Chondrocyte (in vitro differentiated cells): ENCODE results near the gene NIFK. TPM values are rescaled to one million over a fixed set of nuclear protein-coding genes. Genes with fewer than 3 reads are reported as not detected.
A peak's percentile ranks its signal among the peaks of the same experiment; 100 is the strongest.

Source experiments
- DNase-seq: peaks from one replicate; pipeline ENCODE4 v3.0.0; 2021; ENCODE audit warnings: mixed read lengths, low spot score
- H3K27ac Mint-ChIP-seq: one replicate; pipeline ENCODE4 v1.8.0; 2021; ENCODE audit warnings: mild to moderate bottlenecking, moderate library complexity, mixed read lengths; ENCODE audit not compliant: unreplicated experiment
- H3K27me3 Mint-ChIP-seq: 2 replicates; pipeline ENCODE4 v1.8.0; 2021; ENCODE audit warnings: low read depth, mixed read lengths
- H3K36me3 Mint-ChIP-seq: 2 replicates; pipeline ENCODE4 v1.8.0; 2021; ENCODE audit warnings: low read depth, mixed read lengths
- H3K4me1 Mint-ChIP-seq: 2 replicates; pipeline ENCODE4 v1.8.0; 2021; ENCODE audit warnings: low read depth, mild to moderate bottlenecking, mixed read lengths
- H3K4me3 Mint-ChIP-seq: one replicate; pipeline ENCODE4 v1.8.0; 2021; ENCODE audit warnings: mild to moderate bottlenecking, moderate library complexity, mixed read lengths; ENCODE audit not compliant: unreplicated experiment
- H3K9me3 Mint-ChIP-seq: 2 replicates; pipeline ENCODE4 v1.8.0; 2021; ENCODE audit warnings: low read depth, mixed read lengths
- long read RNA-seq: library from polyadenylated mRNA; stranded (forward); transcript quantifications from one replicate; pipeline ENCODE4 v2.0.0, GENCODE V29; 2021
- total RNA-seq: library from RNA; stranded (reverse); gene quantifications from 3 replicates; pipeline ENCODE4 v1.2.1, GENCODE V29; 2021
- TF ChIP-seq, protein P1 (sequence below): fragments of 200-600 bp; sonication (generic); IDR thresholded peaks from 2 replicates; pipeline ENCODE4 v1.5.0; 2021; ENCODE audit warnings: antibody characterized with exemption, mild to moderate bottlenecking, moderate library complexity

Gene NIFK
- total RNA-seq = 35.5 to 40.5 TPM (median 39.8 TPM) in 3 replicates
- long read RNA-seq, transcript NIFK-201 (7 exons, 1,734 nt) = major isoform, 33 of 34 reads
- long read RNA-seq, partial matches to known transcripts = 0 of 34 reads
- long read RNA-seq, other reads (novel, unspliced or antisense) = 1 of 34 reads

DNA sequence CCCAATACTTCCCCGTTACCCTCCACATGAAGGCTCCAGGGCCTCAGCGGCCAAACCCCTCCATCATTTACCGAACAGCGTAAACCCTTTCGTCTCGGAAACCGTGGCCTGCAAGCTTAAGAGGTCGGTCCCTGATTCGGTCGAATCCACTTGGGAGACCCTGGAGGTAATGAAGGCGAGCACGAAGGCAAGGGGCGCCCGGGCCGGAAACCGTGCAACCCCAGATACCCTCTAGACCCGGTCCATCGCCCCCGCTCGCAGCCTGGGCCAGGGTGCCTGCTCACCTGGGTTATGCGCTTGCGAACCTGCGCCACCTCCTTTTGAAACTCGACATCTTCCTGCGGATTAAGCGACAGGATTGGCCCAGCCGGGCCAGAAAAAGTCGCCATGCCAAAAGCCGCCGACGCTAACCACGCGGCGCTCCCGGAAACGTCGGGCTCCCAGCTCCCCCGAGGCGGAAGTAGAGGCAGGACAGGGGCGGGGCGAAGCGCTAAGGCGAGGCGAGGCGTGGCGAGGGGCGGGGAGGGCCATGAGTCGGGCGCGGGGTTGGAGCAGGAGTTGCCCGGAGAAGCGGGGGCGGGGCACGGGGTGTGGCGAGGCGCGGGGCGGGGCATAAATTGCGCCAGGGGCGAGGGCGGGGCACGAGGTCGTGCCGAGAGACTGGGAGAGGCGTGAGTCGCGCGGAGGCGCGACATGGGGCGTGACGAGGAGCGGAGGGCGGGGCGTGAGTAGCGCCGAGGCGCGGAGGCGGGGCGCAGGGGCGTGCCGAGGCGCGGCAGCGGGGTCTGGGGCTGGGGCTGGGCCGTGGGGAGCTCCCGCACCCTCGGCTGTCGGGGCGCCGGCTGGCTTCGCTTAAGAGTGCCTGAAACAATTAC, at the start of gene NIFK:
Gene NIFK (minus strand): TSS at position 414 of the 875 bp plus-strand sequence. CDS start 25 bp downstream, at position 389.
- TF ChIP-seq, protein P1, sequence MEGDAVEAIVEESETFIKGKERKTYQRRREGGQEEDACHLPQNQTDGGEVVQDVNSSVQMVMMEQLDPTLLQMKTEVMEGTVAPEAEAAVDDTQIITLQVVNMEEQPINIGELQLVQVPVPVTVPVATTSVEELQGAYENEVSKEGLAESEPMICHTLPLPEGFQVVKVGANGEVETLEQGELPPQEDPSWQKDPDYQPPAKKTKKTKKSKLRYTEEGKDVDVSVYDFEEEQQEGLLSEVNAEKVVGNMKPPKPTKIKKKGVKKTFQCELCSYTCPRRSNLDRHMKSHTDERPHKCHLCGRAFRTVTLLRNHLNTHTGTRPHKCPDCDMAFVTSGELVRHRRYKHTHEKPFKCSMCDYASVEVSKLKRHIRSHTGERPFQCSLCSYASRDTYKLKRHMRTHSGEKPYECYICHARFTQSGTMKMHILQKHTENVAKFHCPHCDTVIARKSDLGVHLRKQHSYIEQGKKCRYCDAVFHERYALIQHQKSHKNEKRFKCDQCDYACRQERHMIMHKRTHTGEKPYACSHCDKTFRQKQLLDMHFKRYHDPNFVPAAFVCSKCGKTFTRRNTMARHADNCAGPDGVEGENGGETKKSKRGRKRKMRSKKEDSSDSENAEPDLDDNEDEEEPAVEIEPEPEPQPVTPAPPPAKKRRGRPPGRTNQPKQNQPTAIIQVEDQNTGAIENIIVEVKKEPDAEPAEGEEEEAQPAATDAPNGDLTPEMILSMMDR = peak; percentile 14
- Mint-ChIP-seq H3K27ac (peak within 1 kb of the TSS; percentile 93), H3K4me1 (peaks cover 13% of the 10 kb centered on the region), H3K27me3 (no peaks in the 10 kb centered on the region), H3K4me3 (peak within 1 kb of the TSS; percentile 93), H3K36me3 (peaks cover 3% of the 10 kb centered on the region), H3K9me3 (no peaks in the 10 kb centered on the region)
- peak; percentile 100 for DNase-seq

DNA sequence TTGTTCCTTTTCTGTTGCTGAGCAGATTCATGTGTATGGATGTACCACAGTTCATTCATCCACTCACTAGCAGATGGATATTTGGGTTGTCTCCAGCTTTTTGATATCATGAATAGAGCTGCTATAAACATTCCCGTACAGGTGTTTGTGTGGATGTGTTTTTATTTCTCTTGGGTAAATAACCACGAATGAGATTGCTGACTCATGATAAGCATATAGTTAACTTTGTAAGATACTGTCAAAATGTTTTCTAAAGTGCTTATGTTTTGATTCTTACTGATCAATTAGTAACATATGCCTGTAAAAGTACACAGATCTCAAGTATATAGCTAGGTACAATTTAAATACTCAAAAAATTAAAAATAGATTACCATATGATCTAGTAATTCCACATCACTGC, 46.5 kb upstream of the NIFK start:
- Mint-ChIP-seq H3K36me3 (no peaks in the 10 kb centered on the region), H3K4me1 (no peaks in the 10 kb centered on the region), H3K27ac (no peak overlapping the region), H3K9me3 (no peaks in the 10 kb centered on the region), H3K4me3 (no peak overlapping the region), H3K27me3 (peaks cover 17% of the 10 kb centered on the region)
- TF ChIP-seq, protein P1 = no peak
- DNase-seq = no peak

DNA sequence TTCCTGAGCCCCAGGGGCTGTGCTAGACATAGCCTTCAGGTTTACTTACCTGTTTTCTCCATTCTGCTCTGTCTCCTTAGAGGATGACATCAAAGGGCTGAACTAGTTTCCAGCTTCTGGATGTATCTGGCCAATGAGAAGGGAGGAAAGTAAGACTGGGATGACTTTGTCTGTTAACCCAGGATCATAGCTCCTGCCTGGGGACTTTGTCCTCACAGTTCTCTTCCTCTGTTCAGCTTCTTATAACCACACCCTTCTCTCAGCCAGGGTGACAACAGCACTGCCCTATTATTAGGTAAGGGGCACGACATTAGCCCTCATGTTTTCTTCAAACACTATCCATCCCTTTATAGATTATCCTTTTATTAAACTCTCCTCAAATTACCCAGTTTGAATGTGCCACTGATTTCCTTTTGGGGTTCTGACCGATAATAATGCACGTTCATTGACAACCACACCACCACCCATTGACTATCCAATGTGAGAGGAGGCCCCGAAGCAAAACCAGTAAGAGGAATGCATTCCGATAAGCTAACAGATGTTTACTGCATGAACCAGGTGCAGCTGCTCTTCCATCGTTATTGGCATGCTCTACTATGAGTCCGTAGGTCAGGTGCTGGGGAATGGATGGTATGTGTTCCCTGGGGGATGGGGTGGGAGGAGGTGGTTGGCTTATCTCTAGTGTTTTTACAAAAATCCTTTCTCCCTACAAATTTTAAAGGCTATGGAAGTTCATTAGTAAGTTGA, 42.2 kb upstream of the NIFK start:
- H3K36me3 Mint-ChIP-seq = no peaks in the 10 kb centered on the region
- peaks cover 8% of the 10 kb centered on the region for H3K27me3 Mint-ChIP-seq
- peaks cover 23% of the 10 kb centered on the region for H3K4me1 Mint-ChIP-seq
- no peak overlapping the region for H3K4me3 Mint-ChIP-seq
- DNase-seq = no peak
- no peaks in the 10 kb centered on the region for H3K9me3 Mint-ChIP-seq
- no peak overlapping the region for H3K27ac Mint-ChIP-seq
- TF ChIP-seq, protein P1 = no peak

DNA sequence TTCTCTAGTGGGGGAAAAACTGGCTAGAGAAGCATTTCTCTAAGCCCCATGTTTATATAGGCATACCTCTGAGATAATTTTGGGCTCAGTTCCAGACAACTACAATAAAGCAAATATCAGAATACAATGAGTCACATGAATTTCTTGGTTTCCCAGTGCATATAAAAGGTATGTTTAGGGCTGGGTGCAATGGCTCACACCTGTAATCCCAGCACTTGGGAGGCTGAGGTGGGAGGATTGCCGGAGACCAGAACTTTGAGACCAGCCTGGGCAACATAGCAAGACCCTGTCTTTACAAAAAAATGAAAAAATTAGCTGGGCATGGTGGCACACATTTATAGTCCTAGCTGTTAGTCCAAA, 41.0 kb upstream of the NIFK start:
- Mint-ChIP-seq H3K4me3 (no peak overlapping the region), H3K4me1 (peaks cover 23% of the 10 kb centered on the region), H3K27ac (peak overlapping the region; percentile 65), H3K36me3 (no peaks in the 10 kb centered on the region), H3K9me3 (no peaks in the 10 kb centered on the region), H3K27me3 (peaks cover 3% of the 10 kb centered on the region)
- DNase-seq = no peak
- TF ChIP-seq, protein P1 = no peak
